GM10266 (cell line): Measurements from ENCODE around the gene CCL21.
"Not testable (repeated sequence)": the region's sequence is repeated elsewhere in the genome, so short reads cannot be mapped to it uniquely, and the experiment has no call there.

Source experiments
- DNase-seq: peaks from one replicate; pipeline ENCODE4 v3.0.0; 2012; ENCODE audit errors: extremely low spot score
- TF ChIP-seq, protein P1 (sequence below): IDR thresholded peaks from 2 replicates; pipeline ENCODE4 v1.5.1; 2012; ENCODE audit warnings: mild to moderate bottlenecking, low read depth; ENCODE audit not compliant: control insufficient read depth, insufficient read depth; ENCODE audit errors: missing control alignments

Gene CCL21, protein sequence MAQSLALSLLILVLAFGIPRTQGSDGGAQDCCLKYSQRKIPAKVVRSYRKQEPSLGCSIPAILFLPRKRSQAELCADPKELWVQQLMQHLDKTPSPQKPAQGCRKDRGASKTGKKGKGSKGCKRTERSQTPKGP

DNA sequence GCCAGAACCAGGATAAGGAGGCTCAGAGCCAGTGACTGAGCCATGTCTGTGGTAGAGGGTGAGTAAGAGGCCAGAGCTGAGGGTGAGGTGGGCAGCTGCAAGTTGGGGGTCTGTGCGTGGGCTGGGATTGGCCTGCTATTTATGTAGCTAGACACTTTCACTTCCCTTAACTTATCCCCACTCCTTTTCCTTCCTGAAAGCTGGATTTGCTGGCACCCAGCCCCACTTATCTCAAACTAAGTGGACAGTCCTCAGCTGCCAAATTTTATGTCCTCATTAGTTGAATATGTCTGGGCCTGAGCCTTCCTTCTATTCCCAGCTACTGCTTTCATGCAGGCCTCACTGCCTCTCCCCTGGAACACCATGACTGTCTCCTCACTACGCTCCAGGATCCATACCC, at the start of gene CCL21:
Gene CCL21 (minus strand): TSS at position 114 of the 400 bp plus-strand sequence. CDS start 70 bp downstream, at position 44.
- TF ChIP-seq, protein P1, sequence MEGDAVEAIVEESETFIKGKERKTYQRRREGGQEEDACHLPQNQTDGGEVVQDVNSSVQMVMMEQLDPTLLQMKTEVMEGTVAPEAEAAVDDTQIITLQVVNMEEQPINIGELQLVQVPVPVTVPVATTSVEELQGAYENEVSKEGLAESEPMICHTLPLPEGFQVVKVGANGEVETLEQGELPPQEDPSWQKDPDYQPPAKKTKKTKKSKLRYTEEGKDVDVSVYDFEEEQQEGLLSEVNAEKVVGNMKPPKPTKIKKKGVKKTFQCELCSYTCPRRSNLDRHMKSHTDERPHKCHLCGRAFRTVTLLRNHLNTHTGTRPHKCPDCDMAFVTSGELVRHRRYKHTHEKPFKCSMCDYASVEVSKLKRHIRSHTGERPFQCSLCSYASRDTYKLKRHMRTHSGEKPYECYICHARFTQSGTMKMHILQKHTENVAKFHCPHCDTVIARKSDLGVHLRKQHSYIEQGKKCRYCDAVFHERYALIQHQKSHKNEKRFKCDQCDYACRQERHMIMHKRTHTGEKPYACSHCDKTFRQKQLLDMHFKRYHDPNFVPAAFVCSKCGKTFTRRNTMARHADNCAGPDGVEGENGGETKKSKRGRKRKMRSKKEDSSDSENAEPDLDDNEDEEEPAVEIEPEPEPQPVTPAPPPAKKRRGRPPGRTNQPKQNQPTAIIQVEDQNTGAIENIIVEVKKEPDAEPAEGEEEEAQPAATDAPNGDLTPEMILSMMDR: no peak
- DNase-seq: no peak

DNA sequence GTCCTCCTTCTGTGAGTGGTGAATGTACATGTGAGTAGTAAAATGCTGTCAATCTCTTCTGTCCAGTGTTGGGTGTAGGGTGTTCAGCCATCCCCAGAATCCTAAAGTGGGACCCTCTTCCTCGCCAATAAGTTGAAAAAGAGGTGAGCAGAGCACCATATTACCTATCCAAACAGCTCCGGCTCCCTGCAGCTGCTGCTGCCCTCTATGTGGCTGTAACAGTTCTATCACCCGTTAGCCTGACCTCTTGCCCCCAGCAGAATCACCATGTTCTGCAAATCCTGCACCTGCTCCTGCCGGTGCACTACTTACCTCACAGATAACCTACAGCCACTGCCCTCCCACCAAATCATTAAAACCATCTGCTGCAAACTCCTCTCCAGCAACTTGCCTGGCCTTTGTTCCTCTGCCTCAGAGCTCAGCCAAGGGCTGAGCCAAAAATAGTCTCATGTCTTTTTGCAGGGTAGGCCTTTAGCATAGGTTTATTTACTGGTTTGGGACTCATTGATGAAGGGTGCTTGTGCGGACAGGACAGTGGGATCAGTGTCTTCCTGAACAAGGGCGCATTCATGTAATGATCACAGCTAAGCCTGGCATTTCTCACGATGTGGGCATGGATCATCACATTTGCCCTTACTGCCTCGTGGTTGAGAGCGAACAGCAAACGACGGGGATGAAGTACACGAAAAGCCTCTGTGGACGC, 49.6 kb upstream of the CCL21 start:
- TF ChIP-seq, protein P1: no peak
- DNase-seq: no peak

DNA sequence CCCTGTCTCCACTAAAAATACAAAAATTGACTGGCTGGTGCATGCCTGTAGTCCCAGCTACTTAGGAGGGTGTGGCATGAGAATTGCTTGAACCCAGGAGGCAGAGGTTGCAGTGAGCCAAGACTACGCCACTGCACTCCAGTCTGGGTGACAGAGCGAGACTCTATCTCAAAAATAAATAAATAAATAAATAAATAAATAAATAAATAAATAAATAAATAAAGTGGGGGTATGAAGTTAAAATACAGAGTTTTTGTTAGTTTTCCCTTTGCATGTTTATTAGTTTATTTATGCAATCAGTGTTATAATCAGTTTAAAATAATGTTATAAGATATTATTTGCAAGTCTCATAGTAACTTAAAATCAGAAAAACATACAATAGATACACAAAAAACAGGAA, 40.4 kb upstream of the CCL21 start:
- not testable (repeated sequence) for DNase-seq

DNA sequence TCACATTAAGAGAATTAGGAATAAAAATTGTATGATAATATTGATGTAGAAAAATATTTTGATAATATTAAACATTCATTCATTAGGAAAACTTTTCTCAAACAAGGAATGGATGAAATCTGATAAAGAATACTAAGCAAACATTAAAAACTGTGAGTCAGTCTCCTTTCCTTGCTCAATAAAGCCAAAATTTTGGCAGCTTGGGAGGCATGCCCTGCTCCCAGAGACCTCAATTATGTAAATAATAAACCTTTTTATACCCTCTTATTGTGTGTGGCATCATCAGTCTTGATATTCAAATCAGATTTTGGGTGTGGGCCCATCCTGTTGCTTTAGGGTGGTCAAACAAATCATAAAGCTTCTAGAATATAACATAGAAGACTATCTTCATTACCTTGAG, 36.6 kb upstream of the CCL21 start:
- TF ChIP-seq, protein P1: no peak
- DNase-seq: no peak

DNA sequence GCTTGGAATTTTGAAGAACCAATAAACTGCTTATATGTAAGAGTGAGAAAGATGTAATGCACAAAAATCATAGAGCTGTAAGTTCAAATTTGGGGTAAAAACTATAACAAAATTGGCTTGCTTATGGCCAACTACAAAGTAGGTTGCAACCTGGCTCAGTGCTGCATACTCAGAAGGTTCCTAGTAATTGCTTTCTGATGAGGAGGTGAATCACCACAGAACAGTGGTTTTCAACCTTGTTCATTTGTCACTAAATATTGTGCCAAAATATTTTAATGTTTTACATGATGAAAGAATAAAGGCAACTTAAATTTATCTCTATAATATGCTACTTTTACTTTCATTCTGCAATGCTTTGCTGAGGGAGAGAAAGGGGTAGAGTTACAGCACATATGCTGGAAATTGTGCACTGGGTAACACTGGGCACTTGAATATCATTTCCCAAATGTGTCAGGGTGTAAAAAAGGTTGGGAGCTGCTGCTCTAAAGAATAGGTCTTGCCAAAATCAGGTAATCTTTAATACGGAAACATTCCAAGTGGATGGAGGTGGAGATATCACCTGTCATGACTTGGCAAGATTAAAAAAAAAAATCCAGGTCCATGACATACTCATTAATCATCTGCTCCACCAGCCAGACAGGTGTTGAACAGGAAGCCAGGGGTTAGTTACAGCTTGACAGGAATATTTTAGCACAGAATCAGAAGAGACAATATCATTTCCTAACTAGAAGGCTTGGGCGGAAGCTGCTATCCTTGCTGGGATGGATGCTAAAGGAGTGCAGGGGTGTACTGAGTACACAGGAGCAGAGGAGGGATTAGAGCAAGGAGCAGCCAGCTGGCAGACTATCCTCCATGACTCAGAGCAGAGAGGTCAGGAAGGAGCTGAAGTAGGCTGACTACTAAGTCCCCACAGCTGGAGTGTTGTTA, 34.6 kb upstream of the CCL21 start:
- TF ChIP-seq, protein P1: no peak
- DNase-seq: no peak

DNA sequence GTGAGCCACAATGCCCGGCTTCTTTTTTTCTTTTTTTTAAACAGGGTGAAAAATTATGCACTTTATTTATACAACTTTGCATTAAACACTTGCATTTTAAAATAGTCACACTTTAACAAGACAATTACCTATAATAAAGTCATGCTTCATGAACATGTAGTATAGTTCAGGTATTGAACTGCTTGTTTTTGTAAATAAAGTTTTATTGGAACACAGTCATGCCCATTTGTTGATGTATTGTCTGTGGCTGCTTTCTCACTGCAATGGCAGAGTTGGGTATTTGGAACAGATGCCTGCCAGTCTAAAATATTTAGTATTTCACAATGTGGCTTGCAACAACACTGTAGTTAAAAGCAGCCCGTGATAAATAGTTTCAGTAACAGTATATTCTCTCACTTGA, 32.8 kb upstream of the CCL21 start:
- DNase-seq: no peak
- TF ChIP-seq, protein P1: no peak

DNA sequence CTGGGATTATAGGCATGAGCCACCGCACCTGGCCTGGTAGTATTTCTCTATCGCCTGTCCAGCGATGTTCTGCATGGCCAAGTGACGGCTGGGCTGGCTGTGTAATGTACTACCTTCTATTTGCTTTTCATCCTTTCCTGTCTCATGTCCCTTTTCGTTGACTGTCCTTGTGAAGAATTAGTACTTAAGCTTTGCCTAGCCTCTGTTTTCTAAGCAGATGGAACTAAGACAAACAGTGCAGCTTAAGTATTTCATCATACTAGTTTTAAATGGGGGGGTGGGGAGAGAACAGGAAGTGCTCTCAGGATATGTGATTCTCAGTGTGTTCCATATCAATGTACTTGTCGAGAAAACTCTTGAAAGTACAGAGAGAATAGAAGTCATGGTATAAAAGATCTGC, 31.7 kb upstream of the CCL21 start:
- TF ChIP-seq, protein P1: no peak
- DNase-seq: no peak

DNA sequence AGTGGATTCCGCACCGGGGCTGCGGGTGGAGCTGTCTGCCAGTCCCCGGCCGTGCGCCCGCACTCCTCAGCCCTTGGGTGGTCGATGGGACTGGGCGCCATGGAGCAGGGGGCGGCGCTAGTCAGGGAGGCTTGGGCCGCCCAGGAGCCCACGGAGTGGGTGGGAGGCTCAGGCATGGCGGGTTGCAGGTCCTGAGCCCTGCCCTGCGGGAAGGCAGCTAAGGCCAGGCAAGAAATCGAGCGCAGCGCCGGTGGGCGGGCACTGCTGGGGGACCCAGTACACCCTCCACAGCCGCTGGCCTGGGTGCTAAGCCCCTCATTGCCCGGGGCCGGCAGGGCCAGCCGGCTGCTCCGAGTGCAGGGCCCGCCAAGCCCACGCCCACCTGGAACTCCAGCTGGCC, 30.2 kb upstream of the CCL21 start:
- DNase-seq: not testable (repeated sequence)
